Stimulated activated CD8-positive, alpha-beta memory T cell treated with anti-CD3 and anti-CD28 coated beads, Interleukin-4, amount 100 ng/mL, for 1 hour (primary cell): ENCODE results near the gene ZNF664.

Experiments used
- DNase-seq, 2 donors: peaks; one replicate each; pipeline ENCODE4 v3.0.0-alpha.2; 2020; ENCODE audit warnings: low read depth in 2 of 2, low spot score in 1 of 2

ZNF664 gene

GRCh38 chr12:123958462-123958861 is 14.6 kb upstream of the ZNF664 start:
- no peak for DNase-seq

GRCh38 chr12:123958876-123959275 is 14.1 kb upstream of the ZNF664 start:
- no peak for DNase-seq

- no peak for DNase-seq
Observed at GRCh38 chr12:123960029-123960735, 12.8 kb upstream of the ZNF664 start.

- DNase-seq, result no peak
Observed at GRCh38 chr12:123960856-123961255, 12.2 kb upstream of the ZNF664 start.

GRCh38 chr12:123961585-123962345 is 11.2 kb upstream of the ZNF664 start:
- DNase-seq, result no peak

- DNase-seq, result no peak
Observed at GRCh38 chr12:123962513-123962912, 10.5 kb upstream of the ZNF664 start.

- DNase-seq, result no peak
Observed at GRCh38 chr12:123963821-123964220, 9.2 kb upstream of the ZNF664 start.

- DNase-seq, result no peak
Observed at GRCh38 chr12:123965382-123965781, 7.6 kb upstream of the ZNF664 start.

- no peak for DNase-seq
Observed at GRCh38 chr12:123966596-123966995, 6.4 kb upstream of the ZNF664 start.

GRCh38 chr12:123967121-123967586 is 5.9 kb upstream of the ZNF664 start:
- DNase-seq, result no peak

GRCh38 chr12:123971449-123971769 is 1.6 kb upstream of the ZNF664 start:
- DNase-seq, result no peak

GRCh38 chr12:123971770-123972456 is 1.1 kb upstream of the ZNF664 start:
- DNase-seq, result peak in 1 of 2 donors; percentile 9

GRCh38 chr12:123973552-123974341 is 732 bp downstream of the ZNF664 start:
- DNase-seq, result no peak

- no peak for DNase-seq
Observed at GRCh38 chr12:123976227-123976826, 3.3 kb downstream of the ZNF664 start.

- no peak for DNase-seq
Observed at GRCh38 chr12:123979566-123979965, 6.6 kb downstream of the ZNF664 start.

GRCh38 chr12:123982269-123982668 is 9.3 kb downstream of the ZNF664 start:
- no peak for DNase-seq

- DNase-seq, result no peak
Observed at GRCh38 chr12:123983822-123984485, 10.9 kb downstream of the ZNF664 start.

- no peak for DNase-seq
Observed at GRCh38 chr12:123984903-123985302, 11.9 kb downstream of the ZNF664 start.

GRCh38 chr12:123986374-123986965 is 13.5 kb downstream of the ZNF664 start:
- DNase-seq, result no peak

GRCh38 chr12:123987022-123987421 is 14.0 kb downstream of the ZNF664 start:
- DNase-seq, result no peak
